Daoy (cell line): ENCODE measurements around the gene NR6A1. TPM values are rescaled to one million over a fixed set of nuclear protein-coding genes. Genes with fewer than 3 reads are reported as not detected.
"Not testable (repeated sequence)": the region's sequence is repeated elsewhere in the genome, so short reads cannot be mapped to it uniquely, and the experiment has no call there.

ENCODE experiments used
- DNase-seq: peaks from one replicate; pipeline ENCODE4 v3.0.0-alpha.2; 2015; ENCODE audit warnings: low read depth
- total RNA-seq: library from RNA; depleted of rRNA; stranded (reverse); fragments of >200 nt; shearing (Covaris generic); gene quantifications from 2 replicates; pipeline ENCODE4 v1.2.3, GENCODE V29; 2014

The NR6A1 gene
- total RNA-seq, 1 experiment from 2014 or later: 5.1 TPM

DNA sequence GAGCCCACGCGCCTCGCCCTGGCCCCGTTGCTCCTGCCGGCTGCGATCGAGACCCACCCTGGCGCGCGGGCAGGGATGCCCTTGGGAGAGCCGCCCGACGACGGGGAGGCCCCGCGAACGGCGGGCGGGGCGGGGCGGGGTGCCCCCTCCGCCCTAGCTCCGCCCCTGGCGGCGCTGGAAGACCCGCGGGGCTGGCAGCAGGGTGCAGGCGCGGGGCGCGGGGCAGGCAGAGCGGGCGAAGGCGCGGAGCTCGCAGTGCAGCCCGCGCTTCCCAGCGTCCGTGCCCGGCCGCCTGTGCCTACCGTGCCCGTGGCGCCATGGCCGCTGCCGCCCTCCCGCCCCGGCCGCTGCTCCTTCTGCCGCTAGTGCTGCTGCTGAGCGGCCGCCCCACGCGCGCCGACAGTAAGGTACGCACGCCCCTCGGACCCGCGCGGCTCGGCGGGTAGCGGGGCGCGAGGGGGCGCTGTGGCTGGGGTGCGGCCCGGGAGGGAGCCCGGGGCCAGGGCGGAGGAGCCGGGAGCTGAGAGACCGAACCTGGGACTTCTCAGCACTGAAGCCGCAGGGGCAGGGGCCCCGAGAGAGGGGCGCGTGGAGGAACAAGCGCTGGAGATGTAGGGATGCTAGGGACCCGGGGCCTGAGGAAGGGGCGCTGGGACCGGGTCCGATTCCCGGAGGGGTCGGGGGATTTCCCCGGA lies 6.0 kb upstream of the NR6A1 start, which contains the start of gene OLFML2A:
TSS of gene OLFML2A (plus strand) at position 180 of the 695 bp plus-strand sequence. CDS start at position 318, 138 bp downstream.
- DNase-seq: peak; percentile 73

DNA sequence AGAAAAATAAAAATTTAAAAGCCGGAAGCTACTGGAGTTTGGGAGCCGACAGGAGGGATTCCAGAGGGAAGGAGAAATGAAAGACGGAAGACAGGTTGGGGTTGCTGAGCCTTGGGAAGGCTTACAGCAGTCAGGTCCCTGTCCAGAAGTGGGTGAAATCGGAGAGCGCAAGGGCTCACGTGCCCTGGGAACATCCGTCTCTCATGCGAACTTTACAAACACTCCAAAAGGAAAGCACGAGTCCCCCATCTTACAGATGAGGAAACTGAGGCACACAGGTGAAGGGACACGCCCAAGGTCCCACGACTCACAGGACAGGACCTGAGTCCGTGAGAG lies 5.5 kb upstream of the NR6A1 start:
- no peak for DNase-seq

DNA sequence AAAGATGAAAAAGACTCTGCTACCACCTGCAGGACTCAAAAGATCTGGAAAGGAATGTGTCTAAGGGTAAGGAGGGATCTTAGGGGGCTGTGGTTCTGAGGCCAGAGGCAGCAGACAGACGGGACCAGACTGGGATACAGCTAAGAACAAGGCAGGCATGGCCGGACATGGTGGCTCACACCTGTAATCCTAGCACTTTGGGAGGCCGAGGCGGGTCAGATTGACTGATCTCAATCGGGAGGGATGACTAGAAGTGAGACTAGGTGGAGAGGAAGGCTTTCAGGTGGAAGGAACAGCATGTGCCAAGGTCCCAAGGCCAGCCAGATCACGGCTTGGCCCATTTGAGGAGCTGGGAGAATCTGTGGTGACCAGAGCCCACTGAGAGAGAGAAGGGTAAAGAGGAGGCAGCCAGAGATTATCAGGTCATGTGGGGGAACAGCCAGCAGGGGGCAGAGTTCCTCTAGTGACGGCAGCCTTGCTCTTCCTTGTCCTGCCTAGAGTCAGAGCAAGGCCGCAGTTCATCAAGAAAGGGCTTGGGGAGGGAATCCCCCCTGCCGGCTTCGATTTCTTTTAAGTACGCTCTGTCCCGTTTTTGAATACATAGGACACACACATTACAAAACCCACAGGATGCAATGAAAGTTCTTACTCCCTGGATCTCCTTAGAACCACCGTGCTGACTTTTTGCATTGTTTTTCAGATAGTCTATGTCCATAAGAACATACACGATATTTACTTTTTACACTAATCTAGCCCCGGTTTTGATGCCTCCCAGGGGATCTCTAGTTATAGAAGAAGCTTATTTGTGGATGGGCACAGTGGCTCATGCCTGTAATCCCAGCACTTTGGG lies 3.2 kb upstream of the NR6A1 start:
- DNase-seq: peak; percentile 89

GRCh38 chr9:124773473-124774128 lies 2.5 kb upstream of the NR6A1 start:
- DNase-seq: no peak

DNA sequence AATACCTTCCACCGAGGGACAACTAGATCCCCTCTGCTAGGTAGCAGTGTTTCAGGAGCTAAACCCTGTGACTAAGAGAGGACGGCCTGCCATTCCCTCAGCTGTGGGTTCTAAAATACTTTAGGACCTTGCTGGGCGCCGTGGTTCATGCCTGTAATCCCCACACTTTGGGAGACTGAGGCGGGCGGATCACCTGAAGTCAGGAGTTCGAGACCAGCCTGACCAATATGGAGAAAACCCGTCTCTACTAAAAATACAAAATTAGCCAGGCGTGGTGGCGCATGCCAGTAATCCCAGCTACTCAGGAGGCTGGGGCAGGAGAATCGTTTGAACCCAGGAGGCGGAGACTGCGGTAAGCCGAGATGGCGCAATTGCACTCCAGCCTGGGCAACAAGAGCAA lies 1.8 kb upstream of the NR6A1 start:
- not testable (repeated sequence) for DNase-seq

GRCh38 chr9:124771867-124772679 lies 962 bp upstream of the NR6A1 start:
- DNase-seq: peak; percentile 85

GRCh38 chr9:124770359-124771020 lies 621 bp downstream of the NR6A1 start:
- DNase-seq: peak; percentile 36

DNA sequence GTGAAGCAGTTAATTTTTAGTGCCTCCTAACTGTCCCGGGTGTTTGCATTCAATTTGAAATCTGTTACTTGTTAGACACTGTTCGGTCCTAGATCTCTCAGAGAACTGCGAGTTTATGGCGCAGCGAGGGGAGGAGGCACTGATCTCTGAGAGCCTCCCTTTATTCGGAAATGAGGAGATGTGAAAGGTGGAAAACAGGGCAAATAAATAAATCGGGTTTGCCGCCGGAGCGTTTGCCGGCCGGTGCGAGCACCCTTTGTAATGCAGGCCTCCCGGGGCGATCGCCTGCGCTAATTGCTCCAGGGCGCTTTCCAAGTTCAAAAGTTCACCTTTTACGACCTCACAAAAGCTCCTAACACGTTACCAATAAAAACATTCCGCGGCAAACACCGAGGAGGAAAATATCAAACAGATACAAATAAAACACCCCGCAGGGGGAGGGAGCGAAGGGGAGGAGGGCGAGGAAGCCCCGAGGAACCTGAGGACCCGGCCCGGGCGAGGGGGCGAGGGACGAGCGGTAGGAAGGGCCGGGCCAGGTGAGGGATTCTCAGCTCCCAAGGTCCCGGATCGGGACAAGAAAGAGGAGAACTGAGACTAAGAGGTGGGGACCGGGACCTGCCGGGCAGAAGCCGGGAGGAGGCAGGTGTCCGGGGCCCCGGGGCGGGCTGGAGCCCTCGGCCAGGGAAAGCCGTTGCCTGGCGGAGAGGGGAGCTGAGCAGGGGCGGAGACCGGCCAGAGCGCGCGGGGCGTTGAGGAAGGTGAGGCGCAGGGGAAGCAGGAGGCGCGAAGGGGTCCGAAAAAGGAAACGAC lies 1.4 kb downstream of the NR6A1 start:
- peak; percentile 52 for DNase-seq

DNA sequence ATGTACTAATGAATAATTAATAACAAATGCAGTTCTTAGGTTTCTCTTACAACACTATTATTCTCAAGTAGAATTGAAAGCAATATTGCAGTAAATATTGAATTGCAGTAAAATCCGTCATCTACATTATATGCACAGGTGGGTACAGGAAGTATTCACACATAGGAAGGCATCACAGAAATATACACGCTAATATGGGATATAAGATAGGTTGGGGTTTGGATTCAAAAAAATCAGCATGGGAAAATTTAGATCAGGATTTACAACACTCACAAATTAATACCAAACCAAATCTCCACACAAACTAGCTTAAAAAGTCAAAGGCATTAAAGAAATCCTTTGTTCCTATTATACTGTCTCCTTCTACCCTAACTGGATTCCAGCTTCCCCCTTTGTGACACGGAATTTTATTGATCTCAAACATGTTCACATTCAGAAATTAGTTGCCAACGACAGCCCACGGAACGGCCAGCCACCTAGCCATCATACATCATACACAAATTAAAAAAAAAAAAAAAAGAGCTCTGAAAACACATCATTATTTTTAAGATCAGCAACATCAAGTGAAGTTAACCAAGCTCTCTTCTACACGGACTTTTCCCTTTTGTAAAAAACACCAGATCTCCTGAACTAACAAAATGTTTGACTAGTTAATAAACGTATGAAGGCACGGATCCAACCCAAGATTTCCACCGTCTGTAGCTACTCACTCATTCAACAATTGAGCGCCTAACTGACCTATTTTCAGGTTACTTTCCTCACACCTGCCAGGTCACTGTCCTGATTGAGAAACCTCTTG lies 2.2 kb downstream of the NR6A1 start:
- DNase-seq: no peak

DNA sequence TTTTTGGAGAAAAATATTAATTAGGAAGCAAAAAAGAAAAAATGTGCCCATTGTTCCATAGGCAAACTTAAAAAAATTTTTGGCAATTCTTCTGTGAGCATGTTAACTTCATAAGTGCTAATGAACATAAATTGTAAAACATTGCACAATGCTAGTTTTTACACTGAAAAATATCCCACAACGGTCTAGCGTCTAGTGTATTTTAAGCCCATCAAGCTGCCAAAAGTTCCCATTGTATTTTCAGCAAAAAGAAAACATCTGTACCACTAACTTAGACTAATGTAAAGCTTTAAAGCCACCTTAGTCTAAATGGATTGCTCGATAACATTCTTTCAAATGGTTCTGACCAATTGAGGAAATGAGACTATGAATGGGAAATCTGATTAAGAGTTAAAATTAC lies 2.8 kb downstream of the NR6A1 start:
- no peak for DNase-seq

GRCh38 chr9:124767821-124768220 lies 3.3 kb downstream of the NR6A1 start:
- no peak for DNase-seq

- no peak for DNase-seq
Observed at GRCh38 chr9:124766815-124767554, 4.1 kb downstream of the NR6A1 start.

DNA sequence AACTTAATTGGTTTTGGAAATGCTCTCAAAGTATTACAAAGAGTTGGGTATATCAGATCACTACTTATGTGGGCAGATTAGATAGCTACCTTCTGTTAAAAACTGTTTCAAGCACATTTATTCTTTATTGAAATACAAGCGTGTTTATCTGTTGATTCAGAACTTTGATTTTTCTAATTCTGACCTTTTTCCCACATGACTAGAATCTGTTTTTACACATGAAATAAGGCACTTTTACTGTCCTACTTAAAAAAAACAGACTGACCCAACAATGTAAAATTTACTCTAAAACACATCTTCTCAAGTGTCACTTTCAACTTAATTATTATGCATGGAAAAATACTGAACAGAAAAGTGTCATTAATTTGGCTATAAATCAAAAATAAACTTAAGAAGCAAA lies 4.8 kb downstream of the NR6A1 start:
- DNase-seq: no peak

GRCh38 chr9:124765439-124765835 lies 5.7 kb downstream of the NR6A1 start:
- no peak for DNase-seq

- DNase-seq: no peak
Observed at GRCh38 chr9:124764774-124765438, 6.2 kb downstream of the NR6A1 start.

DNA sequence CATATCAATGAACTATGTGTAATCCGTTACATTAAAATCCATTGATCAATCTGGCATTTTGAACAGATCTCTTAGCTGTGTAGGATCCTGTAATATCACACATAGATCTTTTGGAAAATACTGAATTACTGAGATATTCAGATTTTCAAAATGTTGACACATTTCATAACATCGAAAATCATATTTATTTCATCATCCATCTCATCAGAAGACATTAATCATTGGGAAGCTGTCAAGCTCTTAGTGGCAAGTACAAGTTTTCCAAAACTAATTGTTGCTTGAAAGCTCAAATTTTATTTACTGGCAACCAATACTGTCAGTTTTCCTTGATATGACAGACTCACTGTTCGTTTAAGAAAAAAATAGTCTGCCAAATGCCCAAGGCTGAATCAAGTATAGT lies 8.5 kb downstream of the NR6A1 start:
- no peak for DNase-seq

DNA sequence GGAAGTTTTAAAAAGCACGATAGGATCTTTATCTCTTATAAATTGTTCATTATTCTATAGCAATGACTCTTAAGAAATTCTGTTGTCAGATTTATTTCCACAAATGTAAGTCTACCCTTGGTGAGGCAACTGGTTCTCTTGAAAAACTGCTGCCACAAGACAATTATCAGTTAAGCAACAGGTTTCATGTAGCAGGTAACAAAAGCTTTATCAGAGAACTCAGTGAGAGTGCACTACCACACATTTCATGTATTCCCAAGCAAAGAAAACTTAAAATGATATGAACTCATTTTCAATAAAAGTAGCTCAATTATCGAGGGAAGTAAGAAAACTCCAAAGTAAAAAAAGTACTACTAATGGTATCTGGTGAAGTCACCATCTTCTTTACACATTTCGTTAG lies 9.4 kb downstream of the NR6A1 start:
- no peak for DNase-seq

DNA sequence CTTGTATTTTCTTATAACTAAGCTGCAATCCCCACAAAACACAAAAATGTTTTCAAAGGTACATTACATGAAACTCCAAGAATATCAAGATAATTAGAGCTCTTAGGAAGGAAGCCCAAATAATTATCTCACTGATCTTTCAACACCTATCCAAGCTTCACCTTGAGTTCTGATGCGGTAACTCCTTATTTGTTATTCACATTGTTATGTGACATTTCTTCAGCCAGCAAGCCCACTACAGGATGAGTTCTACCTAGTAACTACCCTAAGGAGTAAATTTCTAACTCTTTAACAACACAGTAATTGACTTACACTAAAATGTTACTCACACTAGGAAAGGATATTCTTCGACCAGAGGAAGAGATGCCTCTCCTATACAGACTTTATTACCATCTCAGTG lies 9.9 kb downstream of the NR6A1 start:
- DNase-seq: no peak
